DOHH2 (cell line): ENCODE results near the gene C9orf72.

ENCODE experiments used
- H3F3A ChIP-seq: fragments of 200-600 bp; sonication (generic), shearing (Covaris generic); 2 replicates; pipeline ENCODE4 v1.6.0; 2016; ENCODE audit warnings: antibody characterized with exemption, mild to moderate bottlenecking; ENCODE audit not compliant: control insufficient read depth, insufficient read depth
- H3K27ac ChIP-seq: fragments of 200-600 bp; sonication (generic); 2 replicates; pipeline ENCODE4 v1.5.1; 2014; ENCODE audit warnings: low read depth, mild to moderate bottlenecking, low read length, moderate library complexity
- H3K27me3 ChIP-seq: fragments of 200-600 bp; sonication (generic); 2 replicates; pipeline ENCODE4 v1.6.1; 2014; ENCODE audit warnings: mild to moderate bottlenecking, low read length, mixed read lengths; ENCODE audit not compliant: control insufficient read depth
- H3K36me3 ChIP-seq: fragments of 200-600 bp; sonication (generic); 2 replicates; pipeline ENCODE4 v1.6.1; 2014; ENCODE audit warnings: mild to moderate bottlenecking, low read length, moderate library complexity, mixed read lengths; ENCODE audit not compliant: control insufficient read depth
- H3K4me1 ChIP-seq: fragments of 200-600 bp; sonication (generic); 2 replicates; pipeline ENCODE4 v1.6.1; 2014; ENCODE audit warnings: mild to moderate bottlenecking, low read length, mixed read lengths; ENCODE audit not compliant: control insufficient read depth
- H3K4me2 ChIP-seq: fragments of 200-600 bp; sonication (generic); 2 replicates; pipeline ENCODE4 v1.6.0; 2014; ENCODE audit warnings: mild to moderate bottlenecking, low read length, moderate library complexity
- H3K4me3 ChIP-seq: fragments of 200-600 bp; sonication (generic); 2 replicates; pipeline ENCODE4 v1.5.1; 2014; ENCODE audit warnings: mild to moderate bottlenecking, low read length, mixed read lengths
- H3K79me2 ChIP-seq: fragments of 200-600 bp; sonication (generic); 2 replicates; pipeline ENCODE4 v1.6.1; 2014; ENCODE audit warnings: mild to moderate bottlenecking, low read length, mixed read lengths; ENCODE audit not compliant: control insufficient read depth
- H3K9me2 ChIP-seq: fragments of 200-600 bp; sonication (generic); replicated peaks from 2 replicates; pipeline ENCODE4 v1.6.1; 2014; ENCODE audit warnings: mild to moderate bottlenecking, low read length, mixed read lengths; ENCODE audit not compliant: control insufficient read depth
- H3K9me3 ChIP-seq: fragments of 200-600 bp; sonication (generic); 2 replicates; pipeline ENCODE4 v1.6.1; 2014; ENCODE audit warnings: antibody characterized with exemption, low read length, mixed read lengths; ENCODE audit not compliant: control insufficient read depth, insufficient read depth
- H4K20me1 ChIP-seq: fragments of 200-600 bp; sonication (generic); 2 replicates; pipeline ENCODE4 v1.6.0; 2014; ENCODE audit warnings: low read depth, mild to moderate bottlenecking, antibody characterized with exemption, low read length, moderate library complexity; ENCODE audit not compliant: control insufficient read depth, insufficient read depth
- CTCF ChIP-seq: fragments of 200-600 bp; sonication (generic); IDR thresholded peaks from one replicate; pipeline ENCODE4 v1.5.1; 2014; ENCODE audit warnings: antibody characterized with exemption, mild to moderate bottlenecking, low read depth, low read length; ENCODE audit not compliant: poor library complexity, severe bottlenecking
- EZH2phosphoT487 ChIP-seq: fragments of 200-600 bp; sonication (generic); IDR thresholded peaks from 2 replicates; pipeline ENCODE4 v1.6.1; 2017; ENCODE audit warnings: borderline replicate concordance, mild to moderate bottlenecking, antibody characterized with exemption, low read length, moderate library complexity, mixed read lengths

The C9orf72 gene

GRCh38 chr9:27538647-27539046 lies 34.6 kb downstream of the C9orf72 start:
- Histone ChIP-seq H3K4me2 (no peak overlapping the region), H3K27ac (no peak overlapping the region), H3K4me1 (peaks cover 9% of the 10 kb centered on the region), H3K27me3 (0 out of 2 replicates have a peak, but pooled peaks cover 2% of the 10 kb centered on the region), H3K9me3 (no peaks in the 10 kb centered on the region), H3F3A (no peaks in the 10 kb centered on the region), H3K9me2 (no peaks in the 10 kb centered on the region; the same call in 1 of the 2 replicates), H3K79me2 (no peaks in the 10 kb centered on the region), H4K20me1 (no peaks in the 10 kb centered on the region), H3K4me3 (no peak overlapping the region), H3K36me3 (no peaks in the 10 kb centered on the region)
- TF ChIP-seq CTCF (no peak), EZH2phosphoT487 (no peak)

DNA sequence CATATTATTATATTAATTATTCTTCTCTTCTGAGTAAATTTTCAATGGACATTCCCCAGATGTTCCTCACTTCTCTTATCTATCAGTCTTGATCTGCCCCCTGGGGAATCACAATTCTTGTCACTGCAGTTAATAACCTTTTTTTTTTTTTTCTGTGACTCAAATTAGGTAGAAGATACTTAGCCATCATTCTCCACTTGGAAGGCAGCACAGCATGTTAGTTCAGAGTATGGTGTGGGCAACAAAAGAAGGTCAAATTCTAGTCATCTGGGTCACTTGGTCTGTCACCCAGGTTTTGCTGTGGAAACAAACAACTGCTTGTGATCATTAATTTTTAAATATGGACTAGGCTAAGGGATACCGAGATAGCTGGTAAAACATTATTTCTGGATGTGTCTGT lies 35.5 kb downstream of the C9orf72 start:
- no peaks in the 10 kb centered on the region; the same call in 1 of the 2 replicates for H3K9me2 ChIP-seq
- peaks cover 9% of the 10 kb centered on the region for H3K4me1 ChIP-seq
- no peak overlapping the region for H3K4me3 ChIP-seq
- H3K9me3 ChIP-seq = no peaks in the 10 kb centered on the region
- H3K79me2 ChIP-seq = no peaks in the 10 kb centered on the region
- H3K27ac ChIP-seq = no peak overlapping the region
- no peaks in the 10 kb centered on the region for H3K36me3 ChIP-seq
- H3K27me3 ChIP-seq = peaks cover 3% of the 10 kb centered on the region; the same call in 1 of the 2 replicates
- H3F3A ChIP-seq = no peaks in the 10 kb centered on the region
- H3K4me2 ChIP-seq = no peak overlapping the region
- no peaks in the 10 kb centered on the region for H4K20me1 ChIP-seq
- TF ChIP-seq EZH2phosphoT487 (no peak), CTCF (no peak)

DNA sequence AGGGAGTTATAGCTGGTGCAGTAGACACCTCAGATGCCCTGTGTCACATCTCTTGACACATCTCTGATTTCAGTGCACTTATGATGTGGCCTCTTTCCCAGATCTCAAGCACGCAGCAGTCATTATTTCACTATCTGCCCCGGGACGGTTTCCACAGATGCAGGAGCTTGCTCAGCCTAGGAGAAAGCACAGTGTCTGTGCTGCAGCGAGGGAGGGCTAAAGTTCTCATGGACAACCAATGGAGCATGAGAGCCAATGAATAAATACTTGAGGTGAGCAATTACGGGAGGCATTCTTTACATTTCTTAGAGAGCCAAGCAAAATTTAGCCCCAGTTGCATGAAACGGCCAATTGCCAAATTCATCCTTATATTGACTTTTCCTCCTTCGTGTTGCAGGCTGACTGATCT lies 36.2 kb downstream of the C9orf72 start:
- peaks cover 9% of the 10 kb centered on the region for H3K4me1 ChIP-seq
- no peaks in the 10 kb centered on the region; the same call in 1 of the 2 replicates for H3K9me2 ChIP-seq
- H3K27ac ChIP-seq = no peak overlapping the region
- H3K9me3 ChIP-seq = no peaks in the 10 kb centered on the region
- H3K36me3 ChIP-seq = no peaks in the 10 kb centered on the region
- H3K4me3 ChIP-seq = no peak overlapping the region
- H3F3A ChIP-seq = no peaks in the 10 kb centered on the region
- no peaks in the 10 kb centered on the region for H4K20me1 ChIP-seq
- peaks cover 6% of the 10 kb centered on the region; the same call in 1 of the 2 replicates for H3K27me3 ChIP-seq
- TF ChIP-seq EZH2phosphoT487 (no peak), CTCF (no peak)
- H3K79me2 ChIP-seq = no peaks in the 10 kb centered on the region
- H3K4me2 ChIP-seq = no peak overlapping the region
